GM18499 (cell line): ENCODE data around the gene SCNN1A.

ENCODE experiments used
- ATAC-seq: cut with Tn5 transposase; IDR thresholded peaks from one replicate; pipeline ENCODE4 v1.9.1; 2021; ENCODE audit warnings: moderate number of reproducible peaks; ENCODE audit not compliant: insufficient read depth, unreplicated experiment

Gene SCNN1A

DNA sequence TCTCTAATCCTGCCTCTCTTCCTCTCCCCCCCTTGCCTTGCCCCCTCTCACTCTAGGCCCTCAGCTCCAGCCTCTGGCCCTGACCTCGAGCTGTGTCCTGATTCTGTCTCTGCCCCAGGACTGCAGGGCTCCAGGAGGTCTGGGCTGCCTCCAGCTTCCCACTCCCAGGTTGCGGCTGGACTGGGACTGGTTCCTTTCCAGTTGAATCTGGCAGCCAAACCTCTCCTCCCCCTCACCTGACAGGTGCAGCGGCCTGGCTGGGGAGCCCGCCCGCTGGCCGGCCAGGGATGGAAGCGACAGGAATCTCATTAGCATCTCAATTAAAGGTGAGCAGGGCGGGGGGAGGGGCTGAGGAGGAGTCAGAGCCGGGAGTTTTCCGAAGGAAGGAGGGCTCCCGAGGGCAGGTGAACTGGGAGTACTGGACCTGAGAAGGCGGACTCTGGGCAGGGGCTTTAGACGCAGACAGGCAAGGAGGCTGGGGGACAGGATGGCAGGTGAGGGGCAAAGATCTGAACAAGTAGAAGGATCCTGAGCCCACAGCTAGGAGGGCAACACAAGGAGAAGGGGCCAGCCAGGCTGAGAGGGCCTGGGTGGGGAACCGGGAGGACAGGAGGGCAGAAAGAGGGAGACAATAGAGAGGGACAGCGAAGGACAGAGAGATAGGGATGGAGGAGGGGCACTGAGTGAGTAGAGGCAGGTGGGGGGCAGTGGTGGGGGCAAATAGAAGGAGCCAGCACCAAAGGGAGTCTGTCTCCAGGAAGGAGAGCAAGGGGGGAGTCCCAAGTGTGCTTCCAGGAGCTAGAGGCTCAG lies at the start of gene SCNN1A:
Gene SCNN1A (minus strand): TSS at position 295 of the 810 bp plus-strand sequence. CDS start 780 bp downstream, outside the sequence.
- no peak for ATAC-seq

DNA sequence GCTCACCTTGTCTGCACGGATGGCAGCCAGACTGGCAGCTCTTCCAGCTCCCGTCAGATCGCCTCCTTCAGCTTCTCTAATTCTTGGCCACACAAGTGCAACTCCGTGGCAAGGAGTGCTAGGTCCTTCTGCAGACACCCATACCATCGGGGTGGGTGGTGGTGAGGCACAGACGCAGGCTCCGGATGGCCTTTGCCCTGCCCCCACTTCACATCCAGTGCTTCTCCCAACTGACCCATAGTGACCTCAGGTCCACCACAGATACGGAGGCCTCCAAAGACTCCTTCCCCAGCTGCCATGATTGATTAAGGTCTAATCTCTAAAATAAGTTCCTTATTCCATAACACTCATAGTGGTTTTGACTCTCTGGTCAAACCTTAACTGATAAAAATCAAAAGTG lies 49.5 kb upstream of the SCNN1A start:
- no peak for ATAC-seq

DNA sequence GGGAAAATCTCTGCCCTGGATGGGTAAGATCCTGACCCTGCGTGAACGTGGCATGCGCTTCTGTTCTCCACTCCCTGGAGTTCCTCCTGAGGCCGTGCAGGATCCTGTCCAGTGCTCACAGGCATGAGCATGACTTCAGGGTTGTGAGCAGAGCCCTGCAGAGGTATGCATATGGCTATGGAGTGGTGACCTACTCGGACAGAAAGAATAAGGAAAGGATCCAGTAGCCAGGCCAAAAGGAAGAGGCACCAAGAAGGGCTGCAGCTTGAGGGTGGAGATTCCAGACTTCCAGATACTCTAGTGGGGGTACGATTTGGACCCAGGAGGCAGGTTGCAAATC lies 48.6 kb upstream of the SCNN1A start:
- no peak for ATAC-seq

GRCh38 chr12:6423267-6424007 lies 48.1 kb upstream of the SCNN1A start:
- no peak for ATAC-seq

- no peak for ATAC-seq
Measured at GRCh38 chr12:6420364-6420763, 45.0 kb upstream of the SCNN1A start.

DNA sequence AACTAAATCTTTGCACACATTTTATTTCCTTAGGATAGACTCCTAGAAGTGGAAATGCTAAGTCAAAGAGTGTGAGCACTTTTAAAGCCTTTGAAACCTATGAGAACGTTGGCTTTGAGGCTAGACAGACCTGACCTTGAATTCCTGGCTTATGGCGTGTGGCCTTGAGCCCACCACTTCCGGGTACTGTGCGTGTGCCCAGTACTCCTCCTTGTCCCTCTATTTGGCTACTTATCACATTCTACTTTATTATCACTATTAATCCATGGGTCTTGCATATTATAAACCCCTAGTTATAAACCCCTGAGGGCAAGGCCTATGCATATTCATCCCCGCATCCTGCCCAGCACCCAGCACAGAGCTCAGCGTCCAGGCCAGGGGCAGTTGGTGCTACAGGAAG lies 43.4 kb upstream of the SCNN1A start:
- no peak for ATAC-seq

GRCh38 chr12:6416596-6416995 lies 41.2 kb upstream of the SCNN1A start:
- no peak for ATAC-seq

GRCh38 chr12:6407236-6407954 lies 32.0 kb upstream of the SCNN1A start:
- no peak for ATAC-seq

GRCh38 chr12:6405963-6406362 lies 30.6 kb upstream of the SCNN1A start:
- ATAC-seq, result no peak

GRCh38 chr12:6404390-6404789 lies 29.0 kb upstream of the SCNN1A start:
- ATAC-seq, result no peak

DNA sequence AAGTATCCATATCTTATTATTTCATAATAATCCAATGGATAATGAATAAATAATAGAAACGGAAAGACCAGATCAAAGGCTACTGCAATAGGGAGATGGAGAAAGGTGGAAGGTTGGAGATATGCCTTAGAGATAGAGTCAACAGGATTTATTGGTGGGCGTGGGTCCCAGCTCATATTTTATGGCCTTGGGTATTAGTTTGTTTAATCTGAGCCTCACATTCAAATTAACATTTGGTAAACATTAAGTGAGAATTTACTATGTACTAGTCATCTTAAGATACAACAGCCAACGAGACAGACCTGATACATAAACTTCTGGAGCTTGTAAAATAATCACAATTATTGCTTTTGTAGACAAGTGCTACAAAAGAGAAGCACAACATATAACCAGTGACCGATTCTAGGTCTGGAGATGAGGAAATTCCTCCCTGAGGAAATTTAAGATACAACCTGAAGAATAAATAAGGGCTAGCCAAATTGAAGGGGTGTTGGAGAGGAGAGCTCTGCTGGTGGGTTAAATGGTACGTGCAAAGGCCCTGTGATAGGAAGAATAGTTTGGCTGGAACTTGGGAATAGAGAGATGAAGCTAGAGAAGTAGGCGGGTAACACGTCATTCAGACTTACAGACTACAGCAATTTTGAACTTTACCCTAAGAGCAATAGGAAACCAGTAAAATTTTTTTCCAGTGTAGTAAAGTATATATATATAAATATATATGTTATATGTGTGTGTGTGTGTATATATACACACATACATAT lies 24.7 kb upstream of the SCNN1A start:
- no peak for ATAC-seq

- ATAC-seq, result no peak
Measured at GRCh38 chr12:6396031-6396430, 20.7 kb upstream of the SCNN1A start.

- ATAC-seq, result no peak
Measured at GRCh38 chr12:6394398-6394797, 19.0 kb upstream of the SCNN1A start.

DNA sequence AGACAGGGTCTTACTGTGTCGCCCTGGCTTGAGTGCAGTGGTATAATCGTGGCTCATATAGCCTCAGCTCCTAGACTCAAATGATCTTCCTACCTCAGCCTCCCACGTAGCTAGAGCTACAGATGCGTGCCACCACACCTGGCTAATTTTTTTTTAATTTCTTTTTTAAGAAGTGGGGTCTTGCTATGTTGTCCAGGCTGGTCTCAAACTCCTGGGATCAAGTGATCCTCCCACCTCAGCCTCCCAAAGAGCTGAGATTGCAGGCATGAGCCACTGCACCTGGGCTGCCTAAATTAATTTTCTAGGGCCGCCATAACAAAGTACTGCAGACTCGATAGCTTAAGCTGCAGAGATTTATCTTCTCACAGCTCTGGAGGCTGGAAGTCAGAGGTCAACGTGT lies 17.7 kb upstream of the SCNN1A start:
- ATAC-seq, result no peak

DNA sequence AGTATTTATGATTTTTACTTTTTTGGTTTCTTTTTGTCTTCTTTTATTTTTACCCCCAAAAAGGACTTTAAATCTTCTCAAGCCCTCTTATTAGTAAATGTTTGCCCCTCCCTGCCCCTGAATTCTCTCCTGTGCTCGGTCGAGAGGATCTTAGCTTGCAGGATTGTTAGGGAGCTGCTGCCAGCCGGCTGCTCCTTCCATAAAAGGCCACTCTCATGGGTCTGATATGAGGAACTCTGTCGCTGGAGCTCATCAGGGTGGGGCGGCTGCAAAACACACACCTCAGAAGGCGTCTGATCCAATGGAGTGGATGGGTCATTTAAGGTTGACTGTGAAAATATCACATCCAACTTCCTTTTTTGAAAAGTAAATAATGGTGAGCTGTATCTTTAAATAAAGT lies 17.1 kb upstream of the SCNN1A start:
- ATAC-seq, result no peak

DNA sequence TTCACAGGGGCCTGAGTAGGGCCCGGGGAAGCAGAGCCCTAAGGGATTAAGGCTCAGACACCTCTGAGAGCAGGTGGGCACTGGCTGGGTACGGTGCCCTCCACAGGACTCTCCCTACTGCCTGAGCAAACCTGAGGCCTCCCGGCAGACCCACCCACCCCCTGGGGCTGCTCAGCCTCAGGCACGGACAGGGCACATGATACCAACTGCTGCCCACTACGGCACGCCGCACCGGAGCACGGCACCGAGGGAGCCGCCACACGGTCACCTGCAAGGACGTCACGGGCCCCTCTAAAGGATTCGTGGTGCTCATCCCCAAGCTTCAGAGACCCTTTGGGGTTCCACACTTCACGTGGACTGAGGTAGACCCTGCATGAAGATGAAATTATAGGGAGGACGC lies 15.7 kb upstream of the SCNN1A start:
- ATAC-seq, result no peak

GRCh38 chr12:6390084-6390799 lies 14.9 kb upstream of the SCNN1A start:
- no peak for ATAC-seq

- ATAC-seq, result no peak
Measured at GRCh38 chr12:6387541-6387940, 12.2 kb upstream of the SCNN1A start.

- ATAC-seq, result no peak
Measured at GRCh38 chr12:6386491-6386890, 11.1 kb upstream of the SCNN1A start.

DNA sequence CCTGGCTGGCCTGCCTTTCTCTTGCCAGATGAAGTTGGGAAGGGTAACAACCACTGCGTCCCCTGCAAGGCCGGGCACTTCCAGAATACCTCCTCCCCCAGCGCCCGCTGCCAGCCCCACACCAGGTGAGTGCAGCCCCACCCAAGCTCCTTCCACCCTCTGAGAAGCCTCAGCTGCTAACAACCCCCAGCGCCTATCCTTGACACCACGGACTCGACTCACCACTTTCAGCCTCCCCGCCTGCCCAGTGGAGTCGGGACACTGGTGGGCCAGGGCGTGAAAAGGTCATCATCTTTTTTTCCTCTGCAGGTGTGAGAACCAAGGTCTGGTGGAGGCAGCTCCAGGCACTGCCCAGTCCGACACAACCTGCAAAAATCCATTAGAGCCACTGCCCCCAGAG lies 10.7 kb upstream of the SCNN1A start:
- ATAC-seq, result no peak
